ENCODE measurements around the gene PEX1. TPM values are rescaled to one million over a fixed set of nuclear protein-coding genes. Genes with fewer than 3 reads are reported as not detected.

PEX1 gene
- total and polyA plus RNA-seq, 2 experiments from 2014 or later = 20.8 to 25.9 TPM

DNA sequence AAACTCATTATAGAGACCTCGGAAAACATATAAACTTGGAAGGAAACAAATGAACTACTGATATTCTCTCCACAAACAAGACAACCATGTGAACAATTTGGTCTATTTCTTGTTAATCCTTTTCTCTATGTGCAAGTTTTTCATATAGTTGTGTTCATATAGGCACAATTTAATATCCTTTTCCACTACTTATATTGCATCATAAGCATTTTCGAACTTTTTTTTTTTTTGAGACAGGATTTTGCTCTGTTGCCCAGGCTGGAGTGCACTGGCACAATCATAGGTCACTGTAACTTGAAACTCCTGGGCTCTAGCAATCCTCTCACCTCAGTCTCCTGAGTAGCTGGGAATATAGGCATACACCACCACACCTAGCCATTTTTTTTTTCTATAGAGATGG, 5.2 kb downstream of the PEX1 start:
- no peak for DNase-seq (ENCODE audit: low read depth in 1 of 2, low spot score in 1 of 2)
- no peaks in the 10 kb centered on the region for H3K9me3 ChIP-seq (ENCODE audit: low read depth)
- H3K4me3 ChIP-seq = no peak overlapping the region

DNA sequence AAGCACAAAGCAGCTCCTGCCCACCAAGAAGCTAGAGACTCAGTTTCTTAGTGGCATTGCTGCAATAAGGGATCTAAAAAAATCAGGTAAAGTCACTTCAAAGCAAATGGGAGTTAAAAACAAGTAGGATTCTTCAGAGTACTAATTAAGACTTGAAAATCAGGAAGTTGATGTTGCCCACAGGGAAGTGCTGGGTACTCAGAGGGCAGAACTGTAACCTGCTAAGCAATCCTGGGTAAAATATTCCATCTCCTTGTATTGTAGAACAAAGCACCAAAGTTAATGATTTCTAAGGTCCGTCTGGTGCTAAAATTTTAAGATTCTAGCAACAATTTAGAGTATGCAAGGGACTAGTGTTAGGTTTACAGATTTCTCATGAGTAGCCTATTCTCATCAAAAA, 8.3 kb downstream of the PEX1 start:
- H3K4me3 ChIP-seq = no peak overlapping the region
- H3K27ac ChIP-seq = no peak overlapping the region
- no peaks in the 10 kb centered on the region for H3K4me1 ChIP-seq (ENCODE audit: low read depth)
- TF ChIP-seq, protein P1, sequence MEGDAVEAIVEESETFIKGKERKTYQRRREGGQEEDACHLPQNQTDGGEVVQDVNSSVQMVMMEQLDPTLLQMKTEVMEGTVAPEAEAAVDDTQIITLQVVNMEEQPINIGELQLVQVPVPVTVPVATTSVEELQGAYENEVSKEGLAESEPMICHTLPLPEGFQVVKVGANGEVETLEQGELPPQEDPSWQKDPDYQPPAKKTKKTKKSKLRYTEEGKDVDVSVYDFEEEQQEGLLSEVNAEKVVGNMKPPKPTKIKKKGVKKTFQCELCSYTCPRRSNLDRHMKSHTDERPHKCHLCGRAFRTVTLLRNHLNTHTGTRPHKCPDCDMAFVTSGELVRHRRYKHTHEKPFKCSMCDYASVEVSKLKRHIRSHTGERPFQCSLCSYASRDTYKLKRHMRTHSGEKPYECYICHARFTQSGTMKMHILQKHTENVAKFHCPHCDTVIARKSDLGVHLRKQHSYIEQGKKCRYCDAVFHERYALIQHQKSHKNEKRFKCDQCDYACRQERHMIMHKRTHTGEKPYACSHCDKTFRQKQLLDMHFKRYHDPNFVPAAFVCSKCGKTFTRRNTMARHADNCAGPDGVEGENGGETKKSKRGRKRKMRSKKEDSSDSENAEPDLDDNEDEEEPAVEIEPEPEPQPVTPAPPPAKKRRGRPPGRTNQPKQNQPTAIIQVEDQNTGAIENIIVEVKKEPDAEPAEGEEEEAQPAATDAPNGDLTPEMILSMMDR (IDR thresholded peaks at IDR 0.05; ENCODE audit: low read depth, low read length) = no peak
- no peak for DNase-seq (ENCODE audit: low read depth in 1 of 2, low spot score in 1 of 2)
- H3K9me3 ChIP-seq (ENCODE audit: low read depth) = no peaks in the 10 kb centered on the region
- peaks cover 24% of the 10 kb centered on the region for H3K36me3 ChIP-seq
- H3K27me3 ChIP-seq = no peaks in the 10 kb centered on the region

More for the DNA sequence above, 5.2 kb downstream of the PEX1 start:
- H3K27me3 ChIP-seq = no peaks in the 10 kb centered on the region
- no peak overlapping the region for H3K27ac ChIP-seq
- TF ChIP-seq, protein P1 (IDR thresholded peaks at IDR 0.05; ENCODE audit: low read depth, low read length) = no peak
- peaks cover 9% of the 10 kb centered on the region for H3K36me3 ChIP-seq
- peaks cover 5% of the 10 kb centered on the region for H3K4me1 ChIP-seq (ENCODE audit: low read depth)

DNA sequence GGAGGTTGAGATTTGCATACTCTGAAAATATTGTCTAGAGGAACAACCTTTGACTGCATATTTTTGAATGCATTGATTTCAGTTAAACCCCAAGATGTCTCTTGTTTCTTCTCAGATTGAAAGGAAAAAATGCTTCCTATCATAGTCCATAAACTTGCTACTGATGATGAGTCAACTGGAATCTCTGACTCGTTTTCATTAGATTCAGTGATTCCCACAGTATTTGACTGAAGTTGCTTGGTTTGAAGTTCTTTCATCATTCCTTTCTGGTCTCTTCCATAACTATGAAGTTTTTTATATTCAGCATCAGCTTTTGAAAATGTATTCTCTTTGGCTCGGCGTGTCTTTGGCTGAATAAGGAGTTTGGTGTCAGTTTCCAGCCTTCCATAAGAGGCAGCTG, 10.7 kb downstream of the PEX1 start:
- Histone ChIP-seq H3K9me3 (ENCODE audit: low read depth) (no peaks in the 10 kb centered on the region), H3K36me3 (peaks cover 29% of the 10 kb centered on the region), H3K27me3 (no peaks in the 10 kb centered on the region), H3K4me3 (no peak overlapping the region), H3K27ac (no peak overlapping the region), H3K4me1 (ENCODE audit: low read depth) (no peaks in the 10 kb centered on the region)
- TF ChIP-seq, protein P1 (IDR thresholded peaks at IDR 0.05; ENCODE audit: low read depth, low read length) = no peak
- DNase-seq (ENCODE audit: low read depth in 1 of 2, low spot score in 1 of 2) = no peak

DNA sequence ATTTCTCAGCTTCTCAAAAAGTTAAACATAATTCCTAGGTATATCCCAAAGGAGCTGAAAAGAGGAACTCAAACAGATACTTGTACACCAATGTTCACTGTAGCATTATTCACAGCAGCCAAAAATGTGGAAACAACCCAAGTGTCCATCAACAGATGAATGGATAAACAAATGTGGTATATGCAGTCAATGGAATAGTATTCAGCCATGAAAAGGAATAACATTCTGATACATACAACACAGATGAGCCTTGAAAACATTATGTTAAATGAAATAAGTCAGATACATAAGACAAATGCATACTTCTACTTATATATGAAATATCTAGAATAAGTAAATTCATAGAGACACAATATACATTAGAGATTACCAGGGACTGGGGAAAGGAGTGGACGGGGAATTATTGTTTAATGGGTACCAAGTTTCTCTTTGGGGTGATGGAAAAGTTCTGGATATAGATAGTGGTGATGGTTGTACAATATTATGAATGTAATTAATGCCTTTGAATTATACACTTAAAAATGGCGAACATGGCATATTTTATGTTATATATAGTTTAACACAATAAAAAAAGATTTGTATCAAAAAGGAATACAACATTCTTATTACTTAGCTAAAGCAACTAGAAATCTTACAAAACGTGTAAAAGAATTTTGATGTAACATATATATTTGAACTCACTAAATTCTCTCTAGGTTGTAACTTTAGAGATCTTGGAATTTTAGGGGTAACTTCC, 15.0 kb downstream of the PEX1 start:
- peaks cover 46% of the 10 kb centered on the region for H3K36me3 ChIP-seq
- no peaks in the 10 kb centered on the region for H3K27me3 ChIP-seq
- TF ChIP-seq, protein P1 (IDR thresholded peaks at IDR 0.05; ENCODE audit: low read depth, low read length) = no peak
- H3K4me1 ChIP-seq (ENCODE audit: low read depth) = no peaks in the 10 kb centered on the region
- DNase-seq (ENCODE audit: low read depth in 1 of 2, low spot score in 1 of 2) = no peak
- no peak overlapping the region for H3K4me3 ChIP-seq
- H3K27ac ChIP-seq = no peak overlapping the region
- H3K9me3 ChIP-seq (ENCODE audit: low read depth) = no peaks in the 10 kb centered on the region

DNA sequence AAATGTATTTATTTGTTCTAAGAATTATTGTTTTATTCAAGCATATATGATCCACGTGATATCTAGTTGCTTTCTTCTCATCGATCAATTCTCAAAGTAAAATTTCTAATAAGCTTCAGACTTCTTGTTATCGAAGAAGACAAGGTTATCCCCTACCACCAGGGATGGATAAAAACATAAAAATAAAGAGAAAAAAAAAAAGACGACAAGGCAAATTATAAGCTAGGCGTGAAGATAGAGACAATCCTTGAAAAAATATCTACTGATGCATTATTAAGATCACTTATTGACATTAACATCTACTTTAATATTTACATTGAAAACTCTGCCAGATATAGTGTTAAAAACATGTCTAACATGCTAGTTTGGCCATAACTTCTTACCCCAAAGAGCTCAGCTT, 19.4 kb downstream of the PEX1 start:
- DNase-seq (ENCODE audit: low read depth in 1 of 2, low spot score in 1 of 2) = no peak
- Histone ChIP-seq H3K4me1 (ENCODE audit: low read depth) (no peaks in the 10 kb centered on the region), H3K9me3 (ENCODE audit: low read depth) (no peaks in the 10 kb centered on the region), H3K4me3 (no peak overlapping the region), H3K27me3 (no peaks in the 10 kb centered on the region), H3K36me3 (peaks cover 50% of the 10 kb centered on the region), H3K27ac (no peak overlapping the region)
- TF ChIP-seq, protein P1 (IDR thresholded peaks at IDR 0.05; ENCODE audit: low read depth, low read length) = no peak

Measured in cardiac muscle cell (in vitro differentiated cells and primary cell).